Chondrocyte (in vitro differentiated cells): ENCODE results near the gene SBK1. TPM values are rescaled to one million over a fixed set of nuclear protein-coding genes. Genes with fewer than 3 reads are reported as not detected.

Experiments used
- DNase-seq: peaks from one replicate; pipeline ENCODE4 v3.0.0; 2021; ENCODE audit warnings: mixed read lengths, low spot score
- H3K27ac Mint-ChIP-seq: one replicate; pipeline ENCODE4 v1.8.0; 2021; ENCODE audit warnings: mild to moderate bottlenecking, moderate library complexity, mixed read lengths; ENCODE audit not compliant: unreplicated experiment
- H3K27me3 Mint-ChIP-seq: 2 replicates; pipeline ENCODE4 v1.8.0; 2021; ENCODE audit warnings: low read depth, mixed read lengths
- H3K36me3 Mint-ChIP-seq: 2 replicates; pipeline ENCODE4 v1.8.0; 2021; ENCODE audit warnings: low read depth, mixed read lengths
- H3K4me1 Mint-ChIP-seq: 2 replicates; pipeline ENCODE4 v1.8.0; 2021; ENCODE audit warnings: low read depth, mild to moderate bottlenecking, mixed read lengths
- H3K4me3 Mint-ChIP-seq: one replicate; pipeline ENCODE4 v1.8.0; 2021; ENCODE audit warnings: mild to moderate bottlenecking, moderate library complexity, mixed read lengths; ENCODE audit not compliant: unreplicated experiment
- H3K9me3 Mint-ChIP-seq: 2 replicates; pipeline ENCODE4 v1.8.0; 2021; ENCODE audit warnings: low read depth, mixed read lengths
- CTCF ChIP-seq: fragments of 200-600 bp; sonication (generic); IDR thresholded peaks from 2 replicates; pipeline ENCODE4 v1.5.0; 2021; ENCODE audit warnings: antibody characterized with exemption, mild to moderate bottlenecking, moderate library complexity
- total RNA-seq: library from RNA; stranded (reverse); gene quantifications from 3 replicates; pipeline ENCODE4 v1.2.1, GENCODE V29; 2021

SBK1 gene
- total RNA-seq, 1 donor from 2014 or later: 1.5 TPM

- H3K27ac Mint-ChIP-seq: no peak overlapping the region
- no peak for TF ChIP-seq CTCF
- H3K9me3 Mint-ChIP-seq: no peaks in the 10 kb centered on the region
- DNase-seq: no peak
- H3K4me3 Mint-ChIP-seq: no peak overlapping the region
- peaks cover 2% of the 10 kb centered on the region for H3K36me3 Mint-ChIP-seq
- H3K4me1 Mint-ChIP-seq: no peaks in the 10 kb centered on the region
- peaks cover 15% of the 10 kb centered on the region for H3K27me3 Mint-ChIP-seq
These were observed 11.9 kb downstream of the SBK1 start for GRCh38 chr16:28304214-28304613.

- Mint-ChIP-seq H3K27me3 (peaks cover 9% of the 10 kb centered on the region), H3K4me1 (no peaks in the 10 kb centered on the region), H3K4me3 (no peak overlapping the region), H3K36me3 (peaks cover 2% of the 10 kb centered on the region), H3K9me3 (no peaks in the 10 kb centered on the region), H3K27ac (no peak overlapping the region)
- TF ChIP-seq CTCF: no peak
- DNase-seq: no peak
These were observed 15.6 kb downstream of the SBK1 start for GRCh38 chr16:28307936-28308335.

GRCh38 chr16:28308794-28309584, 16.7 kb downstream of the SBK1 start:
- Mint-ChIP-seq H3K27me3 (peaks cover 8% of the 10 kb centered on the region), H3K9me3 (no peaks in the 10 kb centered on the region), H3K4me1 (no peaks in the 10 kb centered on the region), H3K27ac (no peak overlapping the region), H3K4me3 (no peak overlapping the region), H3K36me3 (peaks cover 2% of the 10 kb centered on the region)
- no peak for DNase-seq
- TF ChIP-seq CTCF: no peak

DNA sequence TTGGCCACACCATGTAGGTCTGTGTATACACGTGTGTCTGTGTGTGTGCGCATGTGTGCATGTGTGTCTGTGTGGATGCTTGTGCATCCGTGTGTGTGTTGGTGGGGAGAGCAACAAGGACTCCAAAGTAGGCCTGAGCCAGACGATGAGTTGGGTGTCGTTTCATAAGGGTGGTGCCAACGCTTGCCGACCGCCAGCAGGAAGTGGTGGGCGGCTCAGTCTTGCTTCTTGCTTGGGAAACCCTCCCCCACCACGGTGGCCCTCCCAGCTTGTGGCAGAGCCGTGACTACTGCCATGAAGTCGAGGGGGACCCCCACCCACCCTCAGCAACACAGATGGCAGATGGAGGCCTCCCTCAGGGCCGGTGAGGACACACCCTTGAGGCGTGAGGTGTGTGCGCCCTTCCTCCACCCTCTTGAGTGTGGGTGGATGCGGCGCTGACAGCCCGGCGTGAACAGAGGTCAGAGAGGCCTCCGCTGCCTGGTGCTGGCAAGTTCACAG, 17.5 kb downstream of the SBK1 start:
- Mint-ChIP-seq H3K9me3 (no peaks in the 10 kb centered on the region), H3K4me3 (no peak overlapping the region), H3K36me3 (peaks cover 2% of the 10 kb centered on the region), H3K27me3 (peaks cover 8% of the 10 kb centered on the region), H3K27ac (no peak overlapping the region), H3K4me1 (no peaks in the 10 kb centered on the region)
- no peak for TF ChIP-seq CTCF
- DNase-seq: no peak

DNA sequence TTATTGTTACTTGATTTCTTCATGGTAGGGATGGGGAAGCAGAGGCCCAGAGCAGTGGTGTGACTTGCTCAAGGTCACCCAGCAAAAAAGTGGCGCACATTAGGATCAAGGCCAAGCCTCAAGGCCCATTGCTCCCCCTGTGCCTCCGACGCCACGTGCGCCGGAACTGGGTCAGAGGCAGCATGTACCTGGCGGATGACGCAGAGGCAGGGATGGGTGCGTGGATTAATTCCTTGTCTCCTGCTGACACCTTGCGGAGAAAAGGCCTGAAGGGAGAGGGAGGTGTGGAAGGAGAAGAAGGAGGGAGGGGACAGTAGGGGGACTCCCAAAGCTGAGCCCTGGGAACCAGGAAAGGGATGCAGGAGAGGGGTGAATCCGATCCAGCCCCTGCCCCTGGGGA, 18.5 kb downstream of the SBK1 start:
- Mint-ChIP-seq H3K27me3 (peaks cover 10% of the 10 kb centered on the region), H3K36me3 (peaks cover 2% of the 10 kb centered on the region), H3K27ac (no peak overlapping the region), H3K4me3 (no peak overlapping the region), H3K4me1 (no peaks in the 10 kb centered on the region), H3K9me3 (no peaks in the 10 kb centered on the region)
- DNase-seq: no peak
- TF ChIP-seq CTCF: no peak
